A549 treated with DMSO at 1 μM for 4 hours (cell line): ENCODE results near the gene GALNT13. TPM values are rescaled to one million over a fixed set of nuclear protein-coding genes. Genes with fewer than 3 reads are reported as not detected.

ENCODE experiments used
- total RNA-seq: library from RNA; stranded (reverse); fragments of 200-300 nt; extraction: Qiagen RNA extraction; gene quantifications from 5 replicates; pipeline ENCODE4 v1.2.3, GENCODE V29; 2022; ENCODE audit warnings: low read depth

GALNT13 gene
- 7.9 to 12.6 TPM (median 11.1 TPM) in 5 replicates for total RNA-seq

DNA sequence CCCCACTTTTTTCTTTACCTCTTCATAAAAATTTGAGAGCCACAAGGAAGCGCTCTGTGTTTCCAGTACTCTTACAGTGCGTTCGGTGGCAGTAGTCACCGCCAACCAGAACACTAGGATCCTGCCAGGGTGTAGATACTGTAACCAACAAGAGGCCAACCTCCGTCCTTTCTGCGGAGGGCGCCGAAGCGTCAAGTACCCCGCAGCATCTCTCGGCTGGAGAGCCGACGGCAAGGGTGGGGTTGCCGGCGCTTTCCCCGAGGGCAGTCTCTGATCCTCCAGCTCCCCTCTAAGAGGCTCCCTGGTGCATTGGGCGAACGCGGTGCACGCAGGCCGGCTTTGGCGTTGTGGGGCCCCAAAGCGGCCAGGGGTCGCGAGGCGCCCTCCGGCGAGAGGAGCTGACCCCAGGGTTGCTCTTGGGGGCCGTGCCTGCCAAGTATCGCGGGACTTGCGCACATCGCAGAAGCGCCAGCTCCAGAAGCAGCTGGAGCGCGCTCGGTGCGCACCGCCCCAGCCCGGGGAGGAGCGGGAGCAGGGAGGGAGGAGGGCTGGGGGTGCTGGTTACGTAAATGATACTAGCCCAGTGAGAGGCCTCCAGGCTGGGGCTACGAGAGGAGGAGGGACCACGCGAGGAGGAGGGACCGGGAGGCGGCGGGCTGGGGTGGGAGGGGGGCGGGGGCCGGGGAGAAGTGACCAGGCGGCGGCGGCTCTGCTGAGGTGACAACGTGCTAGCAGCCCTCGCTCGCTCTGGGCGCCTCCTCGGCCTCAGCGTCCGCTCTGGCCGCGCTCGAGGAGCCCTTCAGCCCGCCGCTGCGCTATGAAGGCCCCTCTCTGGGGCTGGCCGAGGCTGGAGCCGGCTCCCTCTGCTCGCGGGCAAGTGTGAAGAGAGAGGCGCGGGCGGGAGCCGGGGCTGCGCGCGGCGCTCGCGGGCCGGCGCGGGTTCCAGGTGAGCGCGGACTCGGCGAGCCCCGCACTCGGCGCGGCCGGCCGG, at the start of gene GALNT13:
GALNT13 (plus strand) TSS at position 692 of the 991 bp plus-strand sequence.

